SKM-1 (cell line): ENCODE measurements around the gene RTN4RL2.

Experiments
- DNase-seq: peaks from one replicate; lab custom pipeline; 2025; ENCODE audit not compliant: unreplicated experiment; lab: John Stamatoyannopoulos, UW

RTN4RL2 gene

GRCh38 chr11:57523419-57523818 is 63.1 kb downstream of the RTN4RL2 start:
- DNase-seq: no peak
